Measurements from ENCODE around the gene ANKRD33B. TPM values are rescaled to one million over a fixed set of nuclear protein-coding genes. Genes with fewer than 3 reads are reported as not detected.

Gene ANKRD33B
- total RNA-seq, 1 experiment from 2014 or later: 6.9 TPM

GRCh38 chr5:10644192-10644591 is 80.3 kb downstream of the ANKRD33B start:
- H3K4me1 Mint-ChIP-seq: peaks cover 9 to 16% of the 10 kb centered on the region in 2 experiments
- no peak for TF ChIP-seq CTCF (conservative IDR thresholded peaks at IDR 0.05)
- no peaks in the 10 kb centered on the region for H3K79me1 ChIP-seq (ENCODE audit: insufficient read depth, low read depth, low read length, poor library complexity, severe bottlenecking)
- H4K91ac ChIP-seq (ENCODE audit: insufficient read length, low read depth, low read length): no peak overlapping the region
- no peak overlapping the region for H3K27ac ChIP-seq (ENCODE audit: insufficient read length, low read depth, low read length)
- no peak overlapping the region for H3K27ac Mint-ChIP-seq
- H2BK12ac ChIP-seq (ENCODE audit: insufficient read length, low read depth, low read length): no peak overlapping the region
- no peak overlapping the region for H3K9ac ChIP-seq (ENCODE audit: extremely low read depth, insufficient read length, low read length)
- no peak overlapping the region for H2BK20ac ChIP-seq (ENCODE audit: low read depth, low read length, poor library complexity, severe bottlenecking)
- no peaks in the 10 kb centered on the region for H3K23me2 ChIP-seq (ENCODE audit: insufficient read length, low read depth, low read length, poor library complexity, severe bottlenecking)
- H3T11ph ChIP-seq (ENCODE audit: low read length): no peak overlapping the region
- no peak overlapping the region for H3K4me3 Mint-ChIP-seq
- no peak overlapping the region for H3K14ac ChIP-seq (ENCODE audit: insufficient read depth, low read length)
- DNase-seq: peak; percentile 3
- no peaks in the 10 kb centered on the region for H3K9me3 Mint-ChIP-seq
- 0 out of 2 replicates have a peak, but pooled peaks cover 4% of the 10 kb centered on the region for H3K79me2 ChIP-seq (ENCODE audit: insufficient read depth, low read length)
- no peaks in the 10 kb centered on the region for H3K27me3 ChIP-seq (ENCODE audit: insufficient read depth, low read length)
- no peak overlapping the region for H3K4me2 ChIP-seq (ENCODE audit: insufficient read depth, insufficient read length, low read length)
- no peak overlapping the region for H2BK5ac ChIP-seq (ENCODE audit: insufficient read length, low read length)
- no peak overlapping the region for H2AFZ ChIP-seq (ENCODE audit: low read length)
- H3K9me3 ChIP-seq (ENCODE audit: control insufficient read depth, low read depth, low read length): no peaks in the 10 kb centered on the region
- H4K20me1 ChIP-seq (ENCODE audit: control insufficient read depth, insufficient read depth, insufficient read length): no peaks in the 10 kb centered on the region
- no peak overlapping the region for H4K8ac ChIP-seq (replicated peaks; ENCODE audit: insufficient read length, low read depth, low read length)
- H2BK120ac ChIP-seq (ENCODE audit: low read depth, low read length, poor library complexity, severe bottlenecking): no peak overlapping the region
- no peak overlapping the region for H2AK5ac ChIP-seq (ENCODE audit: insufficient read length, low read length)
- peaks cover 0 to 5% (median 2%) of the 10 kb centered on the region in 3 experiments; a peak in 3 of 7 replicates for H3K36me3 Mint-ChIP-seq (ENCODE audit: insufficient read depth in 1 of 3, low read depth in 3 of 3)
- no peaks in the 10 kb centered on the region; the same call in 1 of the 2 replicates for H3K4me1 ChIP-seq (ENCODE audit: insufficient read depth, low read length)
- H3K56ac ChIP-seq (ENCODE audit: insufficient read length, low read depth, low read length): no peak overlapping the region
- H3K4ac ChIP-seq (ENCODE audit: low read depth, low read length): no peak overlapping the region
- WGBS (ENCODE audit: extremely low coverage, insufficient read length, low lambda C conversion rate): no CpG with 5 or more reads among the region's 9 CpGs
- peaks cover 2% of the 10 kb centered on the region; the same call in 1 of the 2 replicates for H3K27me3 Mint-ChIP-seq (ENCODE audit: low read depth)
- H3K18ac ChIP-seq (ENCODE audit: insufficient read length, low read depth, low read length): no peak overlapping the region
- no peak overlapping the region for H4K5ac ChIP-seq (ENCODE audit: insufficient read length, low read depth, low read length)
- H2BK15ac ChIP-seq (ENCODE audit: low read depth, low read length): no peak overlapping the region
- H3K23ac ChIP-seq (ENCODE audit: insufficient read length, low read depth, low read length): no peak overlapping the region
